Loucy (cell line): ENCODE measurements around the gene KLK4.

Experiments
- H2AFZ ChIP-seq: fragments of 200-600 bp; sonication (generic); 2 replicates; pipeline ENCODE4 v1.6.0; 2016; ENCODE audit warnings: antibody characterized with exemption, mild to moderate bottlenecking, low read length, moderate library complexity
- H3F3A ChIP-seq: fragments of 200-600 bp; 2 replicates; pipeline ENCODE4 v1.6.0; 2016; ENCODE audit warnings: antibody characterized with exemption, low read depth, mild to moderate bottlenecking
- H3K27me3 ChIP-seq: fragments of 200-600 bp; sonication (generic); 2 replicates; pipeline ENCODE4 v1.6.1; 2014; ENCODE audit warnings: low read length, mild to moderate bottlenecking; ENCODE audit not compliant: insufficient read depth, poor library complexity, severe bottlenecking
- H3K36me3 ChIP-seq: fragments of 200-600 bp; sonication (generic); 2 replicates; pipeline ENCODE4 v1.6.1; 2016; ENCODE audit warnings: low read length; ENCODE audit not compliant: insufficient read depth
- H3K4me1 ChIP-seq: fragments of 200-600 bp; sonication (generic); 2 replicates; pipeline ENCODE4 v1.5.1; 2014; ENCODE audit warnings: low read length, mild to moderate bottlenecking; ENCODE audit not compliant: insufficient read depth, poor library complexity, severe bottlenecking
- H3K4me2 ChIP-seq: fragments of 200-600 bp; sonication (generic); 2 replicates; pipeline ENCODE4 v1.6.0; 2014; ENCODE audit warnings: antibody characterized with exemption, low read length, low read depth, mild to moderate bottlenecking; ENCODE audit not compliant: poor library complexity, severe bottlenecking
- H3K4me3 ChIP-seq: fragments of 200-600 bp; sonication (generic); 2 replicates; pipeline ENCODE4 v1.5.1; 2014; ENCODE audit warnings: low read length, mild to moderate bottlenecking, mixed read lengths; ENCODE audit not compliant: poor library complexity, severe bottlenecking
- H3K79me2 ChIP-seq: fragments of 200-600 bp; sonication (generic); 2 replicates; pipeline ENCODE4 v1.6.1; 2014; ENCODE audit warnings: low read length; ENCODE audit not compliant: insufficient read depth
- H3K9ac ChIP-seq: fragments of 200-600 bp; sonication (generic); 2 replicates; pipeline ENCODE4 v1.6.0; 2014; ENCODE audit warnings: mild to moderate bottlenecking, low read depth, low read length, moderate library complexity; ENCODE audit not compliant: poor library complexity, severe bottlenecking
- H3K9me2 ChIP-seq: fragments of 200-600 bp; sonication (generic); replicated peaks from 2 replicates; pipeline ENCODE4 v1.6.1; 2016; ENCODE audit warnings: low read depth, low read length, mixed read lengths
- H3K9me3 ChIP-seq: fragments of 200-600 bp; sonication (generic); 2 replicates; pipeline ENCODE4 v1.6.1; 2014; ENCODE audit warnings: mild to moderate bottlenecking, antibody characterized with exemption, low read length, low read depth; ENCODE audit not compliant: insufficient read depth
- H4K20me1 ChIP-seq: fragments of 200-600 bp; sonication (generic); 2 replicates; pipeline ENCODE4 v1.6.0; 2014; ENCODE audit warnings: antibody characterized with exemption, low read length, mild to moderate bottlenecking; ENCODE audit not compliant: insufficient read depth, poor library complexity, severe bottlenecking
- EZH2phosphoT487 ChIP-seq: fragments of 200-600 bp; IDR thresholded peaks from 2 replicates; pipeline ENCODE4 v1.6.1; 2018; ENCODE audit warnings: antibody characterized with exemption, mild to moderate bottlenecking, moderate library complexity, borderline replicate concordance
- TF ChIP-seq, protein P1 (sequence below): fragments of 200-600 bp; sonication (generic); conservative IDR thresholded peaks from 2 replicates; pipeline ENCODE4 v1.5.1; 2014; ENCODE audit warnings: mild to moderate bottlenecking, antibody characterized with exemption, low read length

The KLK4 gene

DNA sequence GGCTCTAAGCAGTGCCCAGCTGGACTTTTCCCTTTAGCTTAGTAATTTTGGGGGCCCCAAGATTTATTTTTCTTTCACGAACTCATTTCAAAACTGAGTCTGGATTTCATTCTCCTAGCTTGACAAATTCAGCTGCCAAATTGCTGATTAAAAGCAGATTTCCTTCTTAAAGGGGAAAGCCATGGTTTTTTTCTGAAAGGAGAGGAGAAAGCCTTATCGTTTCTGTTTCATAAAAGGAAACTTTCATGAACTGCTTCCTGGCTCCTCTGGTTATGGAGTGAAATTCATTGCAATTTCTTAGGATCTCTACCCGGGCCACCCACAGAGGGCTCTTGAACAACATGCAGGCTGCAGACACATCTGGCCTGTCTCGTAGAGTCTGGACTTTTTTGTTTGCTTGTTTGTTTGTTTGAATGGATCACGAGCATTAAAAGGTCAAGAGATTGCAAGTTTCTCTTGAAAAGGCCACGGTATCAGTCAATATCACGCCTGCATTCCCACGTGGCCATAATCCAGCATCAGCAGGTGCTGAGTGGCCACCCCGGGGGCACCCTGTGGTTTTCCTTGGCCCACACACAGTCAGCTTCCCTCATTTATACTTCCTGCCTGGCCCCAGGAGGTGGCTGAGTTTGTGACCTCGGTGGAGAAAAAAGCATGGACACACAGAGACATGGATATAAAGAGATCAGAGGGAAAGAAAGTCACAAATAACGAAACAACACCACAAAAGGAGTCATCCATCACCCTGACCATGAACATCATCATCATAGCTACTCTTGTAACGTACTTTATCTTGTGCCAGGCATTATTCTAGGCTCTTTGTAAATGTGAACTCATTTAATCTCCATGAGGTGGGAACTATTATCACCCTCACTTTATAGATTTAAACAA, 10.5 kb upstream of the KLK4 start:
- Histone ChIP-seq H3K9me3 (no peaks in the 10 kb centered on the region), H4K20me1 (no peaks in the 10 kb centered on the region), H3K27me3 (no peaks in the 10 kb centered on the region), H3K9me2 (no peaks in the 10 kb centered on the region), H3K4me1 (peaks cover 7% of the 10 kb centered on the region), H3K79me2 (no peaks in the 10 kb centered on the region), H3K4me3 (peak overlapping the region; percentile 44), H3K4me2 (peak overlapping the region; percentile 69), H3K36me3 (no peaks in the 10 kb centered on the region), H3K9ac (no peak overlapping the region), H2AFZ (peak overlapping the region; percentile 69), H3F3A (no peaks in the 10 kb centered on the region)
- TF ChIP-seq EZH2phosphoT487: no peak
- TF ChIP-seq, protein P1, sequence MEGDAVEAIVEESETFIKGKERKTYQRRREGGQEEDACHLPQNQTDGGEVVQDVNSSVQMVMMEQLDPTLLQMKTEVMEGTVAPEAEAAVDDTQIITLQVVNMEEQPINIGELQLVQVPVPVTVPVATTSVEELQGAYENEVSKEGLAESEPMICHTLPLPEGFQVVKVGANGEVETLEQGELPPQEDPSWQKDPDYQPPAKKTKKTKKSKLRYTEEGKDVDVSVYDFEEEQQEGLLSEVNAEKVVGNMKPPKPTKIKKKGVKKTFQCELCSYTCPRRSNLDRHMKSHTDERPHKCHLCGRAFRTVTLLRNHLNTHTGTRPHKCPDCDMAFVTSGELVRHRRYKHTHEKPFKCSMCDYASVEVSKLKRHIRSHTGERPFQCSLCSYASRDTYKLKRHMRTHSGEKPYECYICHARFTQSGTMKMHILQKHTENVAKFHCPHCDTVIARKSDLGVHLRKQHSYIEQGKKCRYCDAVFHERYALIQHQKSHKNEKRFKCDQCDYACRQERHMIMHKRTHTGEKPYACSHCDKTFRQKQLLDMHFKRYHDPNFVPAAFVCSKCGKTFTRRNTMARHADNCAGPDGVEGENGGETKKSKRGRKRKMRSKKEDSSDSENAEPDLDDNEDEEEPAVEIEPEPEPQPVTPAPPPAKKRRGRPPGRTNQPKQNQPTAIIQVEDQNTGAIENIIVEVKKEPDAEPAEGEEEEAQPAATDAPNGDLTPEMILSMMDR: no peak

DNA sequence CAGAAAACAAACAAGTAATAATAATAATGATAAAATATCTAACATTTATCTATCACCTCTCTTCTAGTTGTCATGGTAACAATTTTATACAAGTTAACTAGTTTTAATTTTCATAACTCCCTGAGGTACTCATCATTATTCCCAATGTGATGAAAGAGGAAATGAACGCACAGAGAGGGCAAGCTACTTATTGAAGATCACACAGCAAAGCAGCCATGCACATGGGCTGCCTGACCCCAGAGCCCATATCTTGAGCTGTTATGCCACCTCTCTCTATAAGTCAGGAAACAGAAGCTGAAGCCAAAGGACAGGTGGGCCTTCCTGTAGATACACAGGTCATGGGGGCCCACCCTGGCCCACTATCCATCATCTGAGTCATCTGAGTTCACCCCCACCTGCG, 4.9 kb upstream of the KLK4 start:
- H2AFZ ChIP-seq: no peak overlapping the region
- H3K4me3 ChIP-seq: no peak overlapping the region
- H3K79me2 ChIP-seq: no peaks in the 10 kb centered on the region
- no peaks in the 10 kb centered on the region for H3F3A ChIP-seq
- no peaks in the 10 kb centered on the region for H3K9me2 ChIP-seq
- H3K4me1 ChIP-seq: no peaks in the 10 kb centered on the region
- no peaks in the 10 kb centered on the region for H3K9me3 ChIP-seq
- H4K20me1 ChIP-seq: no peaks in the 10 kb centered on the region
- no peaks in the 10 kb centered on the region for H3K36me3 ChIP-seq
- H3K4me2 ChIP-seq: no peak overlapping the region
- H3K9ac ChIP-seq: no peak overlapping the region
- no peaks in the 10 kb centered on the region for H3K27me3 ChIP-seq
- TF ChIP-seq, protein P1: no peak
- TF ChIP-seq EZH2phosphoT487: no peak

DNA sequence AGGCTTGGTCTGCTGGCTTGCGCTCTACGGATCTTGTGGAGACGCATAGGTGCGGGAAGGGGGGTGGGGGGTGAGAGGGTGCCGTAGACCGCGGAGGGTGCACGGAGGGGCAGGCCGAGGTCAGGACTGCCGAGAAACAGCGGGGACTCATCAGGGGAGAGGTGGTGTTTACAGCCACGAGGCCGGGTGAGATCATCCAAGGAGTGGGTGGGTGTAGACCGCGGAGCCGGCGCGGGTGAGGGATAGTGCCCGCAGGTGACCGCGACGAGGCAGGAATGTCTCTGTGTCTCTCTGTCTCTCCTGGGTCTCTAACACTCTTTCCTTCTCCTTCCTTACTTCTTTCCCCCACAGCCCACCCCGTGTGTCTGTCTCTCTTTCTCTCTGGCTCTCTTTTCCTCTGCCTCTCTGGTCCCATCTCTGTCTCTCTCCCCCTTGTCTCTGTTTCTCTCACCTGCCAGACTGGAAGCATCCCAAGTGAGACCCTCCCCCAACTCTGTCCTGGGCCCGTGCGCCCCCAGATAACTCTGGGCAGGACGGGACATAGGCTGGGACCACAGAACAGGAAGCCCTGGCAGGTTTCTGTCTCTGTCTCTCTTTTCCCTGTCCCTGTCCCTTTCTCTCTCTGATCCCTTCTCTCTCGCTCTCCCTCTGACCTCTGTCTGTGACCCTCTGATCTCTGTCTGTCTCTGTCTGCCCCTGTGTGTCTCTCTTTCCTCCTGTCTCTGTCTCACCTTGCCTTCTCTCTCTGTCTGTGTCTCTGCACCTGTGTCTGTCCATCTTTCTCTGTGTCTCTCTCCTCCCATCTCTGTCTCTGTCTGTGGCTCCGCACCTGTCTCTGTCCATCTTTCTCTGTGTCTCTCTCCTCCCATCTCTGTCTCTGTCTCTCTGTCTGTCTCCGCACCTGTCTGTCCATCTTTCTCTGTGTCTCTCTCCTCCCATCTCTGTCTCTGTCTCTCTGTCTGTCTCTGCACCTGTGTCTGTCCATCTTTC, 1.8 kb upstream of the KLK4 start:
- no peaks in the 10 kb centered on the region for H3K27me3 ChIP-seq
- H3K9ac ChIP-seq: no peak overlapping the region
- H3K4me2 ChIP-seq: no peak overlapping the region
- H3K9me2 ChIP-seq: no peaks in the 10 kb centered on the region
- H3K9me3 ChIP-seq: no peaks in the 10 kb centered on the region
- H2AFZ ChIP-seq: no peak overlapping the region
- H4K20me1 ChIP-seq: no peaks in the 10 kb centered on the region
- H3K4me3 ChIP-seq: no peak overlapping the region
- no peak for TF ChIP-seq EZH2phosphoT487
- TF ChIP-seq, protein P1: no peak
- H3K36me3 ChIP-seq: no peaks in the 10 kb centered on the region
- no peaks in the 10 kb centered on the region for H3F3A ChIP-seq
- no peaks in the 10 kb centered on the region for H3K79me2 ChIP-seq
- no peaks in the 10 kb centered on the region for H3K4me1 ChIP-seq
